ENCODE measurements around the gene ATF7.

The ATF7 gene

DNA sequence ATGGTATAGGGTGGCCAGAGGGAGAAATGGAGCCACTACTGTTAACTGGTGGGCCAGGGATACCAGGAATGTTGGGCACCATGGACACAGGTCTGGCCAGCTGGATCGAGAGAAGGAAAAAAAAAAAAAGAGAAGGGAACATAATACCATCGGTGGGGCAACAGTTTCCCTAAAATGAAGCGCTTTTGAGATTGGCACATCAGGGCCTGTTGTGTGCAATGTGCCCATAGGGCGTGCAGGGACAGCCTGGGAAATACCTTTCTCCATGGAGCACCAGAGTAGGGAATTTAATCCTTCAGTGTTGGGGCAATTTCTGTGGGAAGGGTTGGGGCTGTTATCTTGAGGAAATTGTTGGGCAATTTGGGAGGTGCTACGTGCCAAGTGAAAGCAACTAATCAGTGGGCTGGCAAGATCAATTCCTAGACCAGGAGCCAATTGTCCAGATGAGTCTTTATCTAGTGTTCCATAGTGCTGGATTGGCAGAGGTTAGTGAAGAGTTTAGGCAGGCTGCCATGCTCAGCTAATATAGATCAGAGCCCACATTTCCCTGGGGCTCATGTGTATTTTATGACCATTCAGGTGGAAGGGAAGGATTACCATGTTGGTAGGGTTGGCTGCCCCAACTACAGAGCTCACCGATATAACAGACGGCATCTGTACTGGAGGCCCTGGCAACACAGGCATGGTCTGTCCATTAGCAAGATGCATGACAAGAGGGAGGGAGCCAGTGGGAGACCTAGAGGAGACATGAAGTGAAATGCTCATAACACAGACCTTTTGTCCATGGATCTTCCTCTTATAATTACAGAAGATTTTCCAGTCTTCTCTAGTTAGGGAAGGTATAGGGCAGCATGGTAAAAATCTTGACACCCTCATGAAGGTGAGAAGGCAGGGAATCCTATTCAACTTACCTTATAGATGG, 93.4 kb downstream of the ATF7 start:
- peaks cover 62% of the 10 kb centered on the region for H3K36me3 ChIP-seq (ENCODE audit: insufficient read depth, low read length)
- DNase-seq = no peak
- H3K27ac ChIP-seq (ENCODE audit: low read length) = no peak overlapping the region
- no peaks in the 10 kb centered on the region for H3K9me3 ChIP-seq (ENCODE audit: insufficient read depth, low read length, severe bottlenecking)
- H2AFZ ChIP-seq (ENCODE audit: low read depth, low read length) = no peak overlapping the region
- no peak overlapping the region for H3K4me2 ChIP-seq (ENCODE audit: insufficient read depth, low read length)
- ATAC-seq (ENCODE audit: insufficient read depth, low read depth) = no peak
- no peak overlapping the region for H3K9ac ChIP-seq (ENCODE audit: low read depth, low read length)
- no peak overlapping the region for H3K4me3 ChIP-seq (ENCODE audit: low read depth in 1 of 2, low read length in 2 of 2)
- no peaks in the 10 kb centered on the region for H4K20me1 ChIP-seq (ENCODE audit: insufficient read depth, low read length)
- H3K27me3 ChIP-seq (ENCODE audit: insufficient read depth, low read length, poor library complexity) = no peaks in the 10 kb centered on the region
- H3K4me1 ChIP-seq (ENCODE audit: insufficient read depth, low read length) = no peaks in the 10 kb centered on the region
- no peaks in the 10 kb centered on the region for H3K79me2 ChIP-seq (ENCODE audit: insufficient read depth, low read length)
- TF ChIP-seq, protein P1, sequence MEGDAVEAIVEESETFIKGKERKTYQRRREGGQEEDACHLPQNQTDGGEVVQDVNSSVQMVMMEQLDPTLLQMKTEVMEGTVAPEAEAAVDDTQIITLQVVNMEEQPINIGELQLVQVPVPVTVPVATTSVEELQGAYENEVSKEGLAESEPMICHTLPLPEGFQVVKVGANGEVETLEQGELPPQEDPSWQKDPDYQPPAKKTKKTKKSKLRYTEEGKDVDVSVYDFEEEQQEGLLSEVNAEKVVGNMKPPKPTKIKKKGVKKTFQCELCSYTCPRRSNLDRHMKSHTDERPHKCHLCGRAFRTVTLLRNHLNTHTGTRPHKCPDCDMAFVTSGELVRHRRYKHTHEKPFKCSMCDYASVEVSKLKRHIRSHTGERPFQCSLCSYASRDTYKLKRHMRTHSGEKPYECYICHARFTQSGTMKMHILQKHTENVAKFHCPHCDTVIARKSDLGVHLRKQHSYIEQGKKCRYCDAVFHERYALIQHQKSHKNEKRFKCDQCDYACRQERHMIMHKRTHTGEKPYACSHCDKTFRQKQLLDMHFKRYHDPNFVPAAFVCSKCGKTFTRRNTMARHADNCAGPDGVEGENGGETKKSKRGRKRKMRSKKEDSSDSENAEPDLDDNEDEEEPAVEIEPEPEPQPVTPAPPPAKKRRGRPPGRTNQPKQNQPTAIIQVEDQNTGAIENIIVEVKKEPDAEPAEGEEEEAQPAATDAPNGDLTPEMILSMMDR (IDR thresholded peaks at IDR 0.05; ENCODE audit: borderline replicate concordance, extremely low read depth, low read length, poor library complexity, severe bottlenecking) = no peak
- TF ChIP-seq EZH2 (IDR thresholded peaks at IDR 0.05; ENCODE audit: borderline replicate concordance, low read depth, low read length, severe bottlenecking) = no peak

DNA sequence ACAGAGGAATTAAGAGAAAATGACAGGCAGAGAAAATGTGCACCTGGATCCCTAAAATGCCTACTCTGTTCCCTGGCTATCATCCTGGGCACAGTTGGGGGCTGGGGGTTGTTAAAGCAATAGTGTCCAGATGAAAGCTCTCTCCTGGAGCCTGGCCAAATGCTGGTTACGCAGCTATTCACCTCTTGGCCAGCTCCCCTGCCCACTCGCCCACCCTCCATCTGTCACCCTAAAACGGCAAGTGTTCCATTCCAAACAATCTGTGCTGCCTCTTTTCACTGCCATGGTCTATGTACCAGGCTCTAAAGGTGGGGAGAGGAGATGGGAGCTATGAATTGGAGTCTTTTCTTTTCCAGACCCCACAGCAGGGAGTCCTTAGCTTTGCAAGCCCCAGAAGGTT, 94.2 kb downstream of the ATF7 start:
- Histone ChIP-seq H3K9me3 (ENCODE audit: insufficient read depth, low read length, severe bottlenecking) (no peaks in the 10 kb centered on the region), H3K27me3 (ENCODE audit: insufficient read depth, low read length, poor library complexity) (no peaks in the 10 kb centered on the region), H3K4me1 (ENCODE audit: insufficient read depth, low read length) (no peaks in the 10 kb centered on the region), H3K4me2 (ENCODE audit: insufficient read depth, low read length) (no peak overlapping the region), H3K9ac (ENCODE audit: low read depth, low read length) (no peak overlapping the region), H4K20me1 (ENCODE audit: insufficient read depth, low read length) (no peaks in the 10 kb centered on the region), H3K27ac (ENCODE audit: low read length) (no peak overlapping the region), H3K4me3 (ENCODE audit: low read depth in 1 of 2, low read length in 2 of 2) (no peak overlapping the region), H3K79me2 (ENCODE audit: insufficient read depth, low read length) (no peaks in the 10 kb centered on the region), H2AFZ (ENCODE audit: low read depth, low read length) (no peak overlapping the region), H3K36me3 (ENCODE audit: insufficient read depth, low read length) (peaks cover 56% of the 10 kb centered on the region)
- no peak for DNase-seq
- no peak for ATAC-seq (ENCODE audit: insufficient read depth, low read depth)
- TF ChIP-seq, protein P1 (IDR thresholded peaks at IDR 0.05; ENCODE audit: borderline replicate concordance, extremely low read depth, low read length, poor library complexity, severe bottlenecking) = no peak
- TF ChIP-seq EZH2 (IDR thresholded peaks at IDR 0.05; ENCODE audit: borderline replicate concordance, low read depth, low read length, severe bottlenecking) = no peak

DNA sequence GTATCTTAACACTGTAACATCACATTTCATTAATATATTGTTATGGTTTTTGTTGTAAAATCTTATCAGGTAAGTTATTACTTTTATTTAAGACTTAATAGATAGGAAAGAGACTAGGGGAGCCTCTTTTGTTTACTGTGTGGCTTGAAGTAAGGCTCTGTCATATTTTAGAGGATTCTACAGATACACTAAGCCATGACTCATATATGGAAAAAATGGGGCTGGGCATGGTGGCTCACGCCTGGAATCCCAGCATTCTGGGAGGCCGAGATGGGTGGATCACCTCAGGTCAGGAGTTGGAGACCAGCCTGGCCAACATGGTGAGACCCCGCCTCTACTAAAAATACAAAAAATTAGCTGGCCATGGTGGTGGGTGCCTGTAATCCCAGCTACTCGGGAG, 95.3 kb downstream of the ATF7 start:
- Histone ChIP-seq H3K36me3 (ENCODE audit: insufficient read depth, low read length) (peaks cover 50% of the 10 kb centered on the region), H3K4me2 (ENCODE audit: insufficient read depth, low read length) (no peak overlapping the region), H3K4me3 (ENCODE audit: low read depth in 1 of 2, low read length in 2 of 2) (no peak overlapping the region), H3K4me1 (ENCODE audit: insufficient read depth, low read length) (no peaks in the 10 kb centered on the region), H3K79me2 (ENCODE audit: insufficient read depth, low read length) (no peaks in the 10 kb centered on the region), H3K27me3 (ENCODE audit: insufficient read depth, low read length, poor library complexity) (no peaks in the 10 kb centered on the region), H2AFZ (ENCODE audit: low read depth, low read length) (no peak overlapping the region), H3K9me3 (ENCODE audit: insufficient read depth, low read length, severe bottlenecking) (no peaks in the 10 kb centered on the region), H3K27ac (ENCODE audit: low read length) (no peak overlapping the region), H4K20me1 (ENCODE audit: insufficient read depth, low read length) (no peaks in the 10 kb centered on the region), H3K9ac (ENCODE audit: low read depth, low read length) (no peak overlapping the region)
- TF ChIP-seq, protein P1 (IDR thresholded peaks at IDR 0.05; ENCODE audit: borderline replicate concordance, extremely low read depth, low read length, poor library complexity, severe bottlenecking) = no peak
- TF ChIP-seq EZH2 (IDR thresholded peaks at IDR 0.05; ENCODE audit: borderline replicate concordance, low read depth, low read length, severe bottlenecking) = no peak
- DNase-seq (no peak), ATAC-seq (ENCODE audit: insufficient read depth, low read depth) (no peak)

Data from DND-41 (cell line).